SU-DHL-6 (cell line): Measurements from ENCODE around the gene ALK.

ENCODE experiments used
- CTCF ChIP-seq: fragments of 200-600 bp; sonication (generic); IDR thresholded peaks from one replicate; pipeline ENCODE4 v1.5.1; 2017; ENCODE audit warnings: antibody characterized with exemption, mild to moderate bottlenecking, low read length, moderate library complexity; ENCODE audit not compliant: insufficient read depth, poor library complexity, severe bottlenecking
- EZH2phosphoT487 ChIP-seq: fragments of 200-600 bp; sonication (generic), shearing (Covaris generic); conservative IDR thresholded peaks from 2 replicates; pipeline ENCODE4 v1.6.1; 2018; ENCODE audit warnings: mild to moderate bottlenecking, antibody characterized with exemption, low read length, moderate library complexity, mixed read lengths

- TF ChIP-seq CTCF, result no peak
- no peak for TF ChIP-seq EZH2phosphoT487
Measured at GRCh38 chr2:29599946-29600345, 321.4 kb downstream of the ALK start.
